ENCODE data around the gene PNCK. TPM values are rescaled to one million over a fixed set of nuclear protein-coding genes. Genes with fewer than 3 reads are reported as not detected.
"Not testable (repeated sequence)": the region's sequence is repeated elsewhere in the genome, so short reads cannot be mapped to it uniquely, and the experiment has no call there.

The PNCK gene
- total RNA-seq: 0.32 TPM in 1 of 2 replicates, not detected in the other

DNA sequence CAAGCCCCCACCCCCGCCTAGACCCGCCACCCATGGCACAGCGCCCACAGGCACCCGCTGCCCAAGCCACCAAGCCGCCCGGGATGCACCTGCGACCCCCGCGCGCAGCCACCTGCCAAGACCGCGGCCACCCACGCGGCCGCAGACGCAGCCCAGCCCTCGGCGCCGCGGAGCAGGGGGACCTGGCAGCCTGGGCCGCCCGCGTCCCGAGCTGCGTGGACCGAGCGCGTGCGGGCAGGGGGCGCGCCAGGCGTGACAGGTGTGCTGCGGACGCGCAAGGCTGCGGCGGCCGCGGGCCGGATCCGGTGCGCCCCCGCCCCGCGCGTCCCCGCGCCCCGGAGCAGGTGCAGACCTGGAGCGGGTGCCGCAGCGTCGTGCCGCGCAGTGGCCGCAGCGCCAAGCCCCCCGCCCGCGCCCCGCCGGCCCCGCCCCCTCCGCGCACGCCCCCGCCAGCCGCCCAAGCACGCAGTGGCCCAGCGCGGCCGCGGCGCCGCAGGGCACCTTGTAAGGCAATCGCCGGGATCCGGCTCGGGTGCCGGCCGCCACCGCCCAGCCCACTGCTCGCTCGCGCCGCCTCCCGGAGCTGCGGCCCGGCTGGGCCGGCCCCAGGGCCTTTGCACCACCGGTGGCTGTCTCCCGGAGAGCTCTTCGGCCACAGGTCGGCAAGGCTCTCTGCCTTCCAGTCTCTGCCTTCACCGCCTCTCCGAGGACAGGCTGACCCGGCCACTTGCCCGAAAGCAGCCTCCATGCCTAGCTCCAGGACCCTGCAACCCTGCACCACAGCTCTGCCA, at the start of gene PNCK:
PNCK (minus strand) TSS at position 386 of the 791 bp plus-strand sequence. CDS start 737 bp downstream, outside the sequence.
- intact Hi-C loops (cut with micrococcal nuclease): no loop called here

DNA sequence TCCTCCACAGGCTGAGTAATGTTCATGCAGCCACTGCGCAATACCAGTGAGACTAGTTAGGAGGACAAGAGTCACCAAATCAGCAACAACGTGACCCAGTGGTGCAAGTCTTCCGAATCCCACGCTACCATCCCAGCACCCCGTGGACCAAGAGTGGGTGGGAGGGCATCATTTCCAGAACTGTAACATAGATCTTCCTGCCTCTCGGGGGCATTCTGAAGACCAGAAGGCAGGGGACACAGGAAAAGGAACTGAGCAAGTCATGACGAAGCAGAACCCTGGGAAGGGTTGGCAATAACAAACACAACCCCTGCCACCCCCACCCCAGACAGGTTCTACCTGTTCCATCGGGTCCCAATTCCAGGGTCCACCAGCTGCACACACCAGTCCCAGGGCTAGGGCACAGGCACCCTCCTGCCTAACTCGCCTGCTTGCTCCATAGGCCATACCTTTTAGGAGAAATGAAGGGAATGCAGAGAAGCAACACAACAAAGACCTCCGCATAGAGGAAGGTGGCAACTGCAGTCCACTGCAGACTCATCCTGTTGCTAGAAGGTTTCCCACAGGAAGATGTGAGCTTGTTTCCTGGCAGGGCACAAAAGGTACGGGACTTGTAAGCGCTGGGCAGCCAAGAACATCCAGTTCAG, 49.2 kb upstream of the PNCK start:
- intact Hi-C loops (cut with micrococcal nuclease): loop anchor here (5.0 kb wide), 1 partner anchor 754 kb away; the partner anchor contains the start of gene LAGE3

DNA sequence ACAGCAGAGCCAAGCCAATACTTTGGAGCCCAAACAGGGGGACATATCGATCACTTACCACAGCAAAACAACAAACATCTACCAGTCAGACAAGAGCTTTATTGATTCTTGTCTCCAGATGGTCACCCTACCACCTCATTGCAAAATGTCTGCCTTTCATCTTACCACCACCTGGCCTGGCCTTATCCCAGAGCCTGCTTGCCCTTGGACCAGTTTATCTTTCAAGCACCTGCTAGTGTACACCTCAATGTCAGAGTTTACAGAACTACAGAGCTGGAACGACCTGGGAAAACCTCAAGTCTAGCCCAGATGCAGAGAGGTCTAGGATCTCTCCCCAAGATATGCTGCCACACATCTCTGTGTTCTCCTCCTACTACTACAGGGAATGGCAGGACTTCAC, 46.1 kb upstream of the PNCK start:
- intact Hi-C loops (cut with micrococcal nuclease): loop anchor here (5.0 kb wide), 1 partner anchor 758 kb away; the partner anchor contains the start of gene LAGE3

DNA sequence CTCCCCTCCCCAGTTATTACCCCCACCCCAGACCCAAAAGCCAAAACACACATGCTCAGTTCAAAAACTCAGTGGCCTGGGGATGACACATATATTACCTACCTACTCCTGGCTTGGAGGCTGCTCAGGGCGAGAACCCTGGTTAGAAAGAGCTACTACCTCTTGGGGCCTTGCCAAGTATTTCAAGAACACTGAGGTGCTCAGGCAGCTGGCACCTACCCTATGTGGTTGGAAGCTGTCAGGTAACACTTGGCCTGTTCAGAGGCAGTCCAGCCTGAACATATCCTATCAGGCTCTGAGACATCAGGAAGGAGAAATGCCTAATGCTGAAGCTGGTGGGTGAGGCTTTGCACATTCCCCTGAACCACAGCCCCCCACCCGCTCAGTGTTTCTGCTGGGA, 45.6 kb upstream of the PNCK start:
- intact Hi-C loops (cut with micrococcal nuclease): no loop called here

DNA sequence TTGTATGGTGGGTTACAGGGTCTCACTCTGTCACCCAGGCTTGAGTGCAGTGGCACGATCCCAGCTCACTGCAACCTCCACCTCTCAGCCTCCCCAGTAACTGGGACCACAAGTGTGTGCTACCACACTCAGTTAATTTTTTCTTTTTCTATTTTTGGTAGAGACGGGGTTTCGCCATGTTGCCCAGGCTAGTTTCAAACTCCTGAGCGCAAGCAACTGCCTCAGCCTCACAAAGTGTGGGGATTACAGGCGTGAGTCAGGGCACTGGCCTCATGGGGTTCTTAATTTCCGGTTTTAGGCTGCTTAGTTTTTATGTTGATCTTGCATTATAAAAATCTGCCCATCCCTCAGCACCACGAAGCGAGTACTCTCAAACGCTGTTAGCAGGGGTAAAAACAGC, 43.8 kb upstream of the PNCK start:
- intact Hi-C loops (cut with micrococcal nuclease): no loop called here

DNA sequence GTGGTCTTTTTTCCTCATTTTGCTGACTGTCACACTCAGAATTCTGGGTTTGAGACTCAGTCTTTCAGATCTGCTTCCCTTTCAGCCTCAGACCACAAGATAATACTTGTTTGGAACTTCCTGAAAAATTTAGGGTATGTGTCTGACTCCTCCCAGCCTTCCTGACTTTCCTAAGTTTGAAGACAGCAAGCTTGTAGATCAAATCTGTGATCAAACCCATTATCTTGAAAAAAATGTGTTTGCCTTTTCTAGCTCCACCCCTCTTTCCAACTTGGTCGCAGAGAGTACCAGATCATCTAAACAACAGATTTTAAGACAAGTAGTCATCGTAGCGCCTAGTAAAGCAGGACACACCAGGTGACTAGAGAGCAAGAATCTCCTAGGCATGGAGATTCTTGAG, 40.6 kb upstream of the PNCK start:
- intact Hi-C loops (cut with micrococcal nuclease): no loop called here

DNA sequence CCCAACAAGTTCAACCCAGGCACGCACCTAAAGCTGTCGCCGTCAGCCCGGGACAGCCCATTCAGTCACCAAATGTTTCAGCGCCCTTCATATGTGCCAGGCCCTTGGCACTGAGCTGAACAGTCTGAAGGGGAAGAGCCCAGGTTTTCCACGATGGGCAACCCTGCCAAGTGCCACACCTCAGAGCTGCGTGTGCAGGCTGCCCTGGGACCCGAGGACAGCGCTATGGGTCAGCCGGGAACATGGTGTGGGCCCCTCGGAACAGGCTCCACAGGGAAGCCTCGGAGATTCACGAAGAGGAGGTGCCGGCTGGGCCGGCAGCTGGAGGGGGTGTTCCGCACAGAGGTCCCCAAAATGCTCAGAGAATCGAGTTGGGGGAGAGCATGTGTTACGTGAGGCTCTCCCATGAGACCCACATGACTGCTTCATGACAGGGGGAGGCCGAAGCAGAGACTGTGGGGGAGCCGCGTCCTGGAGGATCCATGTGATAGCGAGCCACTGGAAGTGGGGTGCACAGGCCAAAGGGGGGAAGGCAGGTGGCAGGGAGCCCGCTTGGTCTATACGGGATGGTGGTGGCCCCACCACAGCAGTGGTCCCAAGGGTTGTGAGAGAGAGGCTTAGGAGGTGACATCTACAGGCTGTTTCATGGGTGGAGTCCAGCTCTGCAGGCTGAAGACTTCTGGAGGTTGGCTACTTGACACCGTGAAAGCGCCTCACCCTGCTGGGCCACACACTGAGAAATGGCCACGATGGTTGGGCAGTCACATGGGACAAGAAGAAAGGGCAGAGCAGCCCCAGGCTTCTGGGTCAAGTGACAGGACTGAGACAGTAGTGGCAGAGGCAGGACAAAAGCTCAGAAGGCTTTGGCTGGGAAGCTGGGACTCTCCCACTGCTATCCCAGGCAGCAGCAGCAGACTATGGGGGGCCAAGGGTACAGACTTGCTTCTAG, 36.4 kb upstream of the PNCK start:
- intact Hi-C loops (cut with micrococcal nuclease): no loop called here

DNA sequence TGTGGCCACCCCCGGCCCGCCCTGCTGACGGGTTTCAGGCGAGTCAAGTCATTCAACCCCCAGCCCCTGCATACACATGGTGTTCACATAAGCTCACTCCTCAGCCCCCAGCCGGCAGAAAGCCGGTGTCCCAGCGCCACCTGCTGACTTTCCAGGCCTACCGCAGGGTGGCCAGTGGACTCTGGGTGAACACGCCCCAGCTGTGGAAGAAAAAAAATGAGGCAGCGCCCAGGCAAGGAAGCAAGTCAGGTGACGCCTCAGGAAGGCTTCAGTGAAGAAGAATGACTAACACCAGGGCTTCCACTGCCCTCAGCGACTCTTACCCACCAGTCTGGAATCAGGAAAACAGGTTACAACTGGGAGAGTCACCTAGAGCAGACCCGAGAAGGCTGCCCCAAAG, 34.8 kb upstream of the PNCK start:
- intact Hi-C loops (cut with micrococcal nuclease): no loop called here

DNA sequence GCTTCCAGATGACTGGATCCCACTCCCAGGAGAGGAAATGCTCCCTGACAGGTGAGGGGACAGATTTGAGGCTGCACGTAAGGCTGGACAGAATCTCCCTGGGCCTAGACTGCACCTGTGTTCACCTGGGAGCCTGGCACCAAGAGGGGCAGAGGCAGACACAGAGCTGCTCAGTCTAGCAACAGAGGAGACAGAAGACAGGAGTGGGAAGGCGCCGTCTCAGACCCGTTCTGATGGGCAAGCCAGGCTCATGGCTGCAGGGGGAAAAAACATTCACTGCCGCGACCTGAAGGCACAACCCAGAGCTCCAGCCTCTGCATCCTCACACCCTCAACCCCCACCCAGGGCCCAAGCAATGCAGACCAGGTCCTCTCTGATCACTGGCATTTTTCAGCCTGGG, 33.8 kb upstream of the PNCK start:
- intact Hi-C loops (cut with micrococcal nuclease): no loop called here

DNA sequence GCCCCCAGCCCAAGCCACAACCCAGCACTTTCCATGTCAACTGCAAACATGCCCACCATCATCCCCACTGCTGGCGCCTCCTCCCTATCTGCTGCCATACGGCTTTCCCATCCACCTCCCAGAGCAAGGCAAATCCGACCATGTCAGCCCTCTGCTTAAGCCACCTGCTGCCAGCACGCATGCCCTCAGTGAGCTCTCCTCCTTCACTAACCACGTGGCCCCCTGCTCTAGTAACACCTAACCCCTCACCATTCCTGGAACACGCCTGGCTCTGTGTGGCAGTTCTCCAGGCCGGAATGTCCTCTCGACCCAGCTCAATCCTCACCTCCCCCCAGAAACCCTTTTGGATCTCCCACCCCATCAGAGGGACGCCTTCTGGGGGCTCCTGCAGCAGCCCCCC, 33.2 kb upstream of the PNCK start:
- intact Hi-C loops (cut with micrococcal nuclease): no loop called here

DNA sequence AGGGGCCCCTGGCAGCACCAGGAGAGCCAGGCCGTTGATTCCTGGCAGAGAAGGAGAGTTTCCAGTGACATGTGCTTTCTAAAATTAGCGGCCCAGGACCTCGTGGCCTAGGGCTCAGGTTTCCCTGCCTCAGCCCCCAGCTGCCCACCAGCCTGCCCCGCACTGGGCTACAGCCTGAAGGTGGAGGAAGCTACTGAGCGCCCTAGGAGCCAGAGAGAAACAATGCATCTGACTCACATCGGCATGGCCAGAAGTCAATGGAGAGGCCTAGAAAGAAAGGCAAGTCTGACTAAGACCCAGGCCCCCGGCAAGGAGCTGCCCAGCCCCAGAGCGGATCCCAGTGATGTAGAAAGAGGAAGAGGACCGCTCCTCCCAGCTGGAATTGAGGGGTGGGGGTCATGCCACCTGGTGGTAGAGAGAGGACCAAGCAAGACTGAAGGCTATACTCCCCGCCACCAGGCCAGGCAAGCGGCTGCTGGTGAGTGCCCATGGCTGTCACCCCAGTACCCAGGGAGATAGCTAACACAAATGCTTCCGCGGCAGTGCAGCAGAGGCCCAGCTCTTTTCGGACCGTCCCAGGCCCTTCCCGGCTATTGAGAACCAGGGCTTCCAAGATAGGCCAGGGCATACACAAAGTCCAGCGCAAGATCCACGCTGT, 31.9 kb upstream of the PNCK start:
- intact Hi-C loops (cut with micrococcal nuclease): not testable (repeated sequence)

DNA sequence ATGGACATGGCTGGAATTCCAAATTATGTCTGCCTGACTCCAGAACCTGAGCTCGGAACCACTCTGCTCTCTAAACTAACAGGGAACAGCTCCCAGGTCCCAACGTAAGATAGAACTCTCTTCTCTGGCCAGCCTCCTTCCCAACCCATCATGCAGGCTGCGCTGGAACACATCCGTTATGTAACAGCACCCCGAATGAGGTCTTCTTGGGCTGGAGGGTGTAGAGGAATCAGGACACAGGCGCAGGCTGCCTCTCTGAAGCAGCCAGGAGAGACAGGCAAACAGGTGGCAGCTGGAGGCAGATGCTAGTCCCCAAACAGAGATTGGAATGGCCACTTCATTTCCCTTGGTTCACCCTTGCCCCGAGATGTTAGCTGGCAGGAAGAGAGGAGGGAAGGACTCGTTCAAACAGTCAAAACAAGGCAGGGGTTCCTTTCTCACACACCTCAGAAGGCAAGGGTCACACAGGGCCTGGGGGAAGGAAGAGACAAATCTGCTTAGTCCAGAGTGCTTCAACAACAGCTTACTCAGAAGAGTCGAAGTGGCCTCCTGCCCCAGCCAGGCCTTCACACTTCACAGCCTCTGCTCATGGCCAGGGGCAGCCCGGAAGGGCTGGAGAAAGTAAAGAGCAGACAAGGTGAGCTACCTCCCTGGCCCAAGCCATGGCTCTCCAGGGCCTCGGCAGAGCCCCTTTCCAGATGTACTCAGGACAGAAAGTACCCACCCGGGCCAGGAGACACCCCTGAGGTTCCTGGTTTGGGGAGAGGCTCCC, 31.2 kb upstream of the PNCK start:
- intact Hi-C loops (cut with micrococcal nuclease): not testable (repeated sequence)

DNA sequence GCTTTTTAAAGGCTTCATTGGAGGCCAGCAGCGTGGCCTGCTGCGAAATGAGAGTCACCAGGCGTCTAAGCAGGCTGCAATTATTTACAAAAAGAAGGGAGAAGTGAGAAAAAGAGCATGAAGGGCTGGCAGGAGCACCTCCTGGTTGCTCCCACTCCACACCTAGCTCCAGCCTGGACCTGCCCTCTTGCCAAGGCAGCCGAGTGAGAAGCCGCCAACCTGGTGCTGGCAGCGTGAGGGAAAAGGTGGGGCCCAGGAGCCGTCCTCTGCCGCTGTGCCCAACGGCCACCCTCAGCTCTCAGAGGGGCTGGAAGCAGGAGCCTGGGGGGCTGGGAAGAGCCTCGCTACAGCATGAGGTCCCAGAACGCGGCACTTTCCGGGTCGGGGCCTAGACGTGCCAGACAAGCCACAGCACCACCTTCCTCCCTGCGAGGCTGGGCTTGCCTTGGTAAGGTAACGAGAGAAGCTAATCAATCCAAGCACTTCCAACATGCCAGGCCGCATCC, 30.5 kb upstream of the PNCK start:
- intact Hi-C loops (cut with micrococcal nuclease): no loop called here

DNA sequence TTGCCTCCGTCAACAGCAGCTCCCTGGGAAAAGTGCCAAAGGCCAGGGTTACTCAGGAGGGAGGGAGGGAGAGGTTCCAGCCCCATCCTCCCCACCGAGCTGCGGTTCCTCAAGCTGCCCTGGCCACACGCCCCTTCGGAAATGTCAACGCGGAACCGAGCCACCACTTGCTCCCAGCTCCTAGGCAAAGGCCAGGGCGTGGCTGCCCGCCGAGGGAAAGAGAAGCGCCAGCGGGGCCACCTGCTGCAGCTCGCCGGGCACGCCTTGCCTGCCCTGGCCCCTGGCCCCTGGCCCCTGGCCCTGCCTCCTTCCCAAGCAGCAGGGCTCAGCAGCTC, 29.4 kb upstream of the PNCK start:
- intact Hi-C loops (cut with micrococcal nuclease): no loop called here

DNA sequence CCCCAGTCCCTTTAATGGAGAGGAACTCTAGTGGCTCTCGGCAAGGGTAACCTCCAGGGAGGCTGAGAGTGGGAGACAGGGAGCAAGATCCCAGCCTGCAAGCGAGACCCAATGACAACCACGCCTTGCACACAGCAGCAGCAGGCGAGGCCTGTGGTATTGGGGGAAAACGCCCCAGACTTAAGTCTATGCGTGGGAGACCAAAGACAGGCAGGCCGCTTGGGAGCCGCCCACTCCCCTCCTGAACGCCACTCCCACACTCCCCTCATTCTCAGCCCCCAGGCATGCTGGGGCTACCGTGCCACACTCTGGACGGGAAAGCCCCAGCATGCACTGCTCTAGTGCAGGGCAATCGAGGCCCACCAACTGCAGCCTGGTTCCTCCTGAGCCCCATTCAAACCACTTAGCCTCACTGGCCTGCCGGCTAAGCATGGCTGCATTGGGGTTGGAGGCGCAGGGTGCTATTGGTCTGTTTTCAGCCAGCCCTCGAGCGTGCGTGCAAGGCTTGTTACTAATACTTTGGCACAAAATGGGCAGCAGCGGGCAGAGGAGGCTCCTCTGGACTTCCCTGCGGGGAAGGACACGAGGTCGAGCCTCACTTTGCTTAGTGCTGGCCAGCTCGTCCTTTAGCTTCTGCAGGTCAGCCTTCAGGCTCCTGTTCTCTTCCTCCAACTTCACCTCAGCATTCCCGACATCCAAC, 28.9 kb upstream of the PNCK start:
- intact Hi-C loops (cut with micrococcal nuclease): no loop called here

DNA sequence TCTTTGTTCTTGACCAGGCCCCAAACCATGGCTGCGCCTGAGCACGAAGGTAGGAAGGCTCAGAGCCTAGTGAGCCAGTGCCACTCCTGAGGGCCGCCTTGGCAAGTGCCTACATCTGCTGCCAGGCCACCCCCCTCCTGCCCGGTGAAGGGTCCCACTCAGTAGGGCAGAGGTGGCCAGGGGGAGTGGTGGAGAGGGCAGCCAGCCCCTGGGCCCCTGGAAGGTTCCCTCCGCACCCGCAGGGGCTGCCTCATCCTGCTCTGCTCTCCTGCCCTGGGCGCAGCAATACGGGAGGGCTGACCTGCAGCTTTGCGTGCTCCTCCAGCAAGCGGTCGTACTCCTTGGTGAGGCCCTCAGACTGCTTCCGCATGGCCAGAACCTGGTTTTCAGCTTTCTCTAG, 28.1 kb upstream of the PNCK start:
- intact Hi-C loops (cut with micrococcal nuclease): no loop called here

DNA sequence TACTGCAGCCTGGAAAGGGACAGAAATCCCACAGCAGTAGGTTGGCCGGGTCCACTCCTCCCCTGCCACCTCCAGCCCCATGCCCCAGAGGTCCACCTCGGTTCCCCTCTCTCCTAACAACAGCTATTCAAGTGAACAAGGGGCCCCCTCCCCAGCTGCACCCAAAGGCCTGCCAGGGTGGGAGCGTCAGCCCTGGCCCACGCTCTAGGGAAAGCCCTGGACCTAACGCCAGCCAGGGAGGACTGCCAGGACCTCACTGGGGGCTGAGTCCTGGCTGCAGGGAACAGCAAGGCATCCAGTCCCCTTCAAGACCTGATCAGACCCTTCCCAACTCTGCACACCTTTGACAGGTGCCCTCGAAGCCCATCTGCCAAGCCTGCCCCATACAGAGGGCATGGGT, 27.4 kb upstream of the PNCK start:
- intact Hi-C loops (cut with micrococcal nuclease): no loop called here

DNA sequence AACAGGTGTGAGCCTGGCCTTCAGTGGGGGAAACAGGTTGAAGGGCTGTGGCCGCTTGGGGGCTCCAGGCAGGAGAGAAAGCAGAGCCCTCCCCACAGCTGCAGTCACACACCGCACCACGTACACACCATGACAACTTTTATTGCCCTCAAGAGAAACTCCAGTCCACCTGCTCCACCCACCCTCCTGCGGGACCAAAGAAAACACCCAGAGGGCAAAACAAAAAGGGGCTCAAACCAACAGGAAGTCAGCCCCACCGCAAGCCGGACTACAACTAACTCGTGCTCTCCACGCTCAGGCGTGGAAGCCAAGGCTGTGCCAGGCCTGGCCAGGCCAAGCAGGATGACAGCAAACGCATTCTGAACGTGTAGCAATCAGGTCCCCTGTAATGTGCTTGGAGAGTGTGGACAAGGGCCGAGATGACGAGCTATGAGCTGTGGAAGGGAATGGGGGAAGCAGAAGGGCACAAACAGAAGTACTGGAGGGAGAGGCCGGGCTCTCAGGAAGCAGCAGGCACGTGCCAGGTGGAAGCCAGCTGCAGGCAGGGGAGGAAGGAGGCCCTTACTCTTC, 26.8 kb upstream of the PNCK start:
- intact Hi-C loops (cut with micrococcal nuclease): no loop called here

DNA sequence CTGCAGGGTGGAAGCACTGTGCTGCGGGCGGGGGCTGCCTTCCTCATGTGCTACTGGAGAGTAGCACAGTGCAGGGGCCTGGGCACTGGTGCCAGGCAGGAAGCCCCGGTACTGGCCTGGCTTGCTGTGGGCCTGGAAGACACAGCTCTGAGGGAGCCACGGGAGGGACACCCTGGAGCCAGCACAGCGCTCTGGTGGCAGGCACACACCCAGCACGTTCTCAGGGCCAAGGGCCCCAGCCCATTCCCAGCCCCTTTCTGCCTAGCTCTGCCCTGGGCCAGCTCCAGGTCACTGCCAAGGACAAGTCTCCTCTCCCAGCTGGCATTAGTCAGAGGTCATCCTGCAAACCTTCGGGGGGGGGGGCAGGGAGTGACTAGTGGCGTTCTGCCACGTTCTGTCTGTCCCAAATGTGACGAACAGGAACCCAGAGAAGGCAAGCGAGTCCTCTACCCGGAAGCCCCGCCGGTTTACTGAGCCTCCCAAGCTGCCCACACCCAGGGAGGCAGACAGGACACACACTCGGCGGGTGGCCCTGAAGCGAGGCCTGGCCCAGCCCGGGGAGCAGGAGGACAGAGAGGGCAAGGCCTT, 26.3 kb upstream of the PNCK start:
- intact Hi-C loops (cut with micrococcal nuclease): not testable (repeated sequence)
